Ovary (tissue), 1 donor: Measurements from ENCODE around the gene LTBP2.

Source experiments
- EP300 ChIP-seq: sonication (generic); formaldehyde crosslinking; IDR thresholded peaks from one replicate; pipeline ENCODE4 v1.6.1; 2017; ENCODE audit warnings: antibody characterized with exemption
- POLR2A ChIP-seq: fragments of 450-650 bp; IDR thresholded peaks from one replicate; pipeline ENCODE4 v1.6.1; 2017; ENCODE audit warnings: antibody characterized with exemption, mild to moderate bottlenecking, moderate library complexity

DNA sequence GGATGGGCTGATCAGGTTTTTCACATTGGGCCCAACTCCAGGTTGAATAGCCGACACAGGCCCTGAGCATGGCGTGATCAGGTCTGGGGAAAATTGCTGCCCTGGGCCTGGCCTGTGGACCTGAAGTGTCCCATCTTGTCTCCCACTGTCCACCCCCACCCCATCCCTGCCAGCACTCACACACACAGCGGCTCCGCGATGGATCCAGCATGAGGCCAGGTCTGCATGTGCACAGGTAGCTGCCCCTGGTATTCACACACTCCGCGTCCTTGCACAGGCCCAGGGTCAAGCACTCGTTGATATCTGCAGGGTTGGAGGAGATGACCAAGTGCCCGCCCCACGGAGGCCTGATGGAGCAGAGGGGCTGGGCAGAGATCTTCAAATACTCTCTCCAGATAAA lies 79.8 kb downstream of the LTBP2 start:
- TF ChIP-seq POLR2A (no peak), EP300 (no peak)
